GM18909 (cell line): Measurements from ENCODE around the gene CNTN4.
"Not testable (repeated sequence)": the region's sequence is repeated elsewhere in the genome, so short reads cannot be mapped to it uniquely, and the experiment has no call there.

ENCODE experiments used
- ATAC-seq: cut with Tn5 transposase; IDR thresholded peaks from one replicate; pipeline ENCODE4 v1.9.1; 2021; ENCODE audit warnings: mild to moderate bottlenecking; ENCODE audit not compliant: unreplicated experiment, poor library complexity

Gene CNTN4

DNA sequence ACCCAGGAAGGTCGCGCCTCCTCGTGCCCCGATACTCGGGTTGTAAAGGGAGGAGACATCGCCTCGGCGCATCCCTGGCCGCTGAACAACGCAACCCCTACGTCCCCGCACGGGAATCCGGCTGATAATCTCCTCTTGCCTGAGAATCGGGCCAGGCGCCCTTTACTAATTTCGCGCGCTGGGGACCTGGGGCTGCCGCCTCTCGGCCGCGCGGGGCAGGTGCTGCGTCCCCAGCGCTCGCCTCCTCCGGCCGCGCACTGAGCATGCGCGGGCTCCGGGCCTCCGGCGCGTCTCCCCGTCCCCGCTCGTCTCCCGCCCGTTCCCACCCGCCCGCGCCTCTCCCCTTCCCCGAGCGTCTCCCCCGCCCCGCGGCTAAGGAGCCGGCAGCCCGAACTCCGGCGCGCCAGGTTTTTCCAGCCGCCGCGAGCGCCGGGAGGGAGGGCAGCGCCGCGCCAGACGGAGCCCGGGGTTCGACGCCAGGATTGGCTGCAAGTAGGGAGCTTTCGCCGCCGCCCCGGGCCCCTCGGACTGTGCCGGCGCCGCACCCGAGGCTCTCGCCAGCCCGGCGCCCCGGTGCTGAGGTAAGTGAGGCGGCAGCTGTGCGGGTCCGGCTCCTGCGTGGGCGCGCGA, at the start of gene CNTN4:
TSS of gene CNTN4 (plus strand) at position 469 of the 630 bp plus-strand sequence.
- no peak for ATAC-seq

- ATAC-seq: no peak
These were observed 37.3 kb upstream of the CNTN4 start for GRCh38 chr3:2061360-2061759.

DNA sequence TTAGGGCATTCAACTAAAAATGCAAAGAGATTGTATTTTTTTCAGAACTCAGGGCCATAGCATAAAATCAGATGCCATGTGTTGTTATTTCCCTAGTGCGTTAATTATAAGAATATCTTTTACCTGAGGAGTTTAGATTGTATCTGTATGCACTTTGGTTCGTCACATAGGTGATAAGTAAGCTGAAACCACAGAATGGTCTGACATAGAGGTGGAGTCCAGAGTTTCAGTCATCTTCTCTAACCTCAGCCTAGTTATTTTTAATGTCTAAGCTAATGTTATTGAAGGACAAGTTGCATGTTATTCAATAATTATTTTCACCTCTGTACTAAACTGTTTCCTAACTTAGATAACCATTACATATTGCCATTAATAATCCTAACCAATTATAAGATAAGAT, 27.1 kb upstream of the CNTN4 start:
- ATAC-seq: no peak

DNA sequence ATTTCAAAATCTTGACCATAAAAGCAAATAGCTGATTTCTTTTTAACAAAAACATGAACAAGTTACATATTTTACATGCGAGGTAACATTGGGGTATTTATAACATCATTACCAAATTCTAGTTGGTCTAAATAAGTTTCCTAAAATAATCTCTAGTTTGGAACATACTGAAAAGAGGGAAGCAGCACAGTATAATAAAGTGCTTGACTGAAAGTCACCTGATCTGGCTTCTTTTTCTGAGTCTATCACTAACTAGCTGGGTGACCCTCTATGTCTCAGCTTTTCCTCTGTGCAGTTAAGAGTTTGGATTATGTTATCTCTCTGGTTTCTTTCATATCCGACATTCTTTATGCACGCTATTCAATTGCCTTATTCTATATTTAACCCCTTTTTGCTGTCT, 19.8 kb upstream of the CNTN4 start:
- no peak for ATAC-seq

GRCh38 chr3:2082871-2083480, 15.7 kb upstream of the CNTN4 start:
- ATAC-seq: no peak

DNA sequence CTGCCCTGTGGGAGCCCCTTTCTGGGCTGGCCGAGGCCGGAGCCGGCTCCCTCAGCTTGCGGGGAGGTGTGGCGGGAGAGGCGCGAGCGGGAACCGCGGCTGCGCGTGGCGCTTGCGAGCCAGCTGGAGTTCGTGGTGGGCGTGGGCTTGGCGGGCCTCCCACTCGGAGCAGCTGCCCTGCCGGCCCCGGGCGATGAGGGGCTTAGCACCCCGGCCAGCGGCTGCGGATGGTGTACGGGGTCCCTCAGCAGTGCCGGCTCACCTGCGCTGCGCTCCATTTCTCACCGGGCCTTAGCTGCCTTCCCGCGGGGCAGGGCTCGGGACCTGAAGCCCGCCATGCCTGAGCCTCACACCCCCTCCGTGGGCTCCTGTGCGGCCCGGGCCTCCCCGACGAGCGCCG, 15.1 kb upstream of the CNTN4 start:
- not testable (repeated sequence) for ATAC-seq

GRCh38 chr3:2090095-2090911, 8.4 kb upstream of the CNTN4 start:
- no peak for ATAC-seq

DNA sequence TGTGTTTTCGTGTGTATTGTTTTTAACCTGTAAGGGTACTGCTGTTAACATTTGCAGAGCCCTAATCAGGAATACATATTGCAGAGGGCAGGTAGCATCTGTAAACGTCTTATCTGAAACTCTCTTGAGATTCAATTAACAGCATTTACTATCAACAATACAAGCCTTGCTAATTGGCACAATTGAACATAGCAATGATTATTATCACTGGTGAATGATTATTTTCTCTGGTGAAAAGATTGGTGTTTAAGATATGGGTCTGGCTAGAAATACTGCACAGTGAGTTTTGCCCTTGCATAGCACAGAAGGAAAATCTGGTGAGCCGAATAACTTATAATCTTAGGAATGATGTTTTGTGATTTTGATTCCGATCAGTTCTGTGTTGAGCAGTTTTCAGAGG, 5.9 kb upstream of the CNTN4 start:
- ATAC-seq: no peak

DNA sequence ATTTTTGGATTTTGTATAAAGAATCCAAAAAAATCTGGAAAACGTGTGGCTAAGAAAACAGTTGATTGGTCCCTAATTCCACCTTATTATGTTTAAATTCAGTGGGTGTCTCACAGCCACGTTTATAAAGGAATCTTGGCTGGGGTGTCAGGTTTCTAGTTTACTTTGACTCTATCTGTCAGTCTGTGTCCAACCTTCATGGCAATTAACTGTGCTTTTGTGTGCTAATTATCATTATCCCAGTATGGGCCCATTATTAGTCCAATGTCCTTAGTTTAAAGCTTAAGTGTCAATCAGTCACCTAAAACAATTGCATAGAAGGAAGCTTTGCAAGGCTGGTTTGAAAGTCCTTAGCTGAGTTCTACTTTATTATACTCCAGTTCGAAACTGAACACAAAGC, 3.7 kb upstream of the CNTN4 start:
- no peak for ATAC-seq

GRCh38 chr3:2096216-2096615, 2.5 kb upstream of the CNTN4 start:
- no peak for ATAC-seq

- no peak for ATAC-seq
These were observed 950 bp upstream of the CNTN4 start for GRCh38 chr3:2097641-2098191.

- no peak for ATAC-seq
These were observed 484 bp downstream of the CNTN4 start for GRCh38 chr3:2099028-2099671.

GRCh38 chr3:2099779-2100191, 1.1 kb downstream of the CNTN4 start:
- no peak for ATAC-seq

GRCh38 chr3:2106438-2106837, 7.8 kb downstream of the CNTN4 start:
- ATAC-seq: no peak

GRCh38 chr3:2110597-2111117, 12.0 kb downstream of the CNTN4 start:
- ATAC-seq: no peak

DNA sequence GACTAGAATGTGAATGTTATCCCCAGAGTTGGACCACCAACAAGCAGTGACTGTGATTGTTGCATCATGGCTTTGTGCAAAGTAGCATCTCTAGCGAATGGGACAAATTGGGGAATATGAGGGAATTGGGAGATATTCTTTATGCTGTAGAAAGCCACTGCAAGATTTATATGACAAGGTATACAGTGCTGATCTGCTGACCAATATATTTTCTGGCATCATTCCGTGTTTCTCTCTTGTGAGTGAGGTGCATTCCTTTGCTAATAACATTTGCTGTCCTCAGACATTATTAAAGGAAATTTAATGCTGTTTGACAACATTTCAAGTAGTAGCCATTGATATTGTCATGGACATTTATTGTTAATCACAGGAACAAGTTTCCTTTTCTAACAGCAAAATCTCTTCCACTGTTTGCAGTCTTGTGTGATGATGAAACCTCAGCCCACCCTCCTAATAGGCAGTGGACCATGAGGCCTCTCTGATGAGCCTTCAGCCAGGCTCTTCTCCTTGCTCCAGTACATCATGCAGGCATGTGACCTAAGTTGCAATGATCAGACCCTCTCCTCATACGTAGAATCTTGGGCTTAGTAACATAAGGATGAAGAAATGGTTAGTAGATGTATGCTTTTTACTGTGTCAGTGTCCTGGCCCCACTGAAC, 16.1 kb downstream of the CNTN4 start:
- no peak for ATAC-seq

GRCh38 chr3:2130726-2131125, 32.1 kb downstream of the CNTN4 start:
- no peak for ATAC-seq

GRCh38 chr3:2133146-2133545, 34.5 kb downstream of the CNTN4 start:
- ATAC-seq: no peak

DNA sequence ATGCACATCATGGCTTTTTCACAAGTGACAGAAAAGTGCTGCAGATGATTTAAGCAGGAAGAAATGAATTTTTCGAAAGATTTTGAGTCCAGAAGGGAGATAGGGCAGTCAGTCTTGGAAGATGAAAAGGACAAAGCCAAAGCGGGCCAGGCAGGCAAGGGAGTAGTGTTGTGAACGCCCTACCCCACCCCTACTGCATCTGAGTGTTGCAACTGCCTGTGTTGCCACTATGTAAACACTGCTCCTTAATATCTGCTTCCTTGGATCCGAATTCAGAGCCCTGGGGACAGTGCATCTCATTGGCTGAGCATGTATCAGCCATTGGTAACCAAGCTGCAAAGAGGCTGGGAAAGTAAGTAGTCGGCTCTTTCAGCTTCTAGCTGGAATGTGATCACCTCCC, 39.0 kb downstream of the CNTN4 start:
- ATAC-seq: no peak

DNA sequence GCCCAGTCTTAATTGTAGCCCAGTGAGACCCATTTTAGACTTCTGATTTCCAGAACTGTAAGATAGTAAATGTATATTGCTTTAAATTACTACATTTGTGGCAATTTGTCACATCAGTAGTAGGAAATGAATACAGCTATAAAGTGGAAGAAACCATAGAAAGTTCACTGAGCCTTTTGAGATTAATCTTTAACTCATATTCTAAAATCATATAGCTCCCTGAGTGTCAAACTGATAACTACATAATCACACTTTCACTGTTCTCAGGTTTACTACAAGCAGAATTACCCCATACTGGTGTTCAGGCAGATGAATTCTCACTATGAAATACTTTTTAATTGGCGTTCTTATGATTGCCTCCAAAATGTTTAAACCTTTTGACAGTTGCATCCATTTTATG, 42.8 kb downstream of the CNTN4 start:
- no peak for ATAC-seq
